Measurements from ENCODE around the gene BRD7.

DNA sequence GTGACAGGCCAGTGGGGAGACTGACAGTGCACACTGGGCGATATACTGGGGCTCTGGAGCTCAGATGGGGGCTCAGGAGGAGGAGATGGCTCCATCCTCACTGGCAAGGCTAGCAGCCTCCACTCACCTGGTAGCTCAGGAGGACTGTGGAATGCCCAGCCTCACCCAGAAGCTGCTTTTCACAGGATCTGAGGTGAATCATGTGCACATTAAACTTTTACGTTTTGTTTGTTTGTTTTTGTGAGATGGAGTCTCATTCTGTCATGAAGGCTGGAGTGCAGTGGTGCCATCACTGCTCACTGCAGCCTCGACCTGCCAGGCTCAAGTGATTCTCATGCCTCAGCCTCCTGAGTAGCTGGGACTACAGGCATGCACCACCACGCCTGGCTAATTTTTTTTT is 73.8 kb downstream of the BRD7 start:
- TF ChIP-seq CTCF (IDR thresholded peaks at IDR 0.05) = no peak
- TF ChIP-seq POLR2A (IDR thresholded peaks at IDR 0.05) = no peak
- no peak for TF ChIP-seq POLR2AphosphoS5 (IDR thresholded peaks at IDR 0.05)

Data from transverse colon (tissue), 4 donors.